ENCODE data around the gene MED10. TPM values are rescaled to one million over a fixed set of nuclear protein-coding genes. Genes with fewer than 3 reads are reported as not detected.

The MED10 gene
- total and polyA plus RNA-seq, 9 of the 15 experiments (the other 6 are each of a cell fraction or from before 2014, with no cell fraction given) = 23.8 to 83.4 (median 58.8) TPM

- Histone ChIP-seq H3K4me3 (no peak overlapping the region), H4K20me1 (replicated peaks; ENCODE audit: control insufficient read depth, insufficient read depth, low read length) (no peaks in the 10 kb centered on the region), H3K79me2 (ENCODE audit: control insufficient read depth, insufficient read depth, low read length) (no peaks in the 10 kb centered on the region), H2AFZ (ENCODE audit: low read depth, low read length) (no peak overlapping the region), H3K36me3 (ENCODE audit: control insufficient read depth, insufficient read depth, low read length) (no peaks in the 10 kb centered on the region), H3K9ac (ENCODE audit: insufficient read depth in 1 of 2, low read depth in 2 of 2, low read length in 2 of 2) (no peak overlapping the region), H3K9me1 (ENCODE audit: control insufficient read depth, insufficient read depth, low read length) (no peaks in the 10 kb centered on the region), H3K4me1 (replicated peaks in 1 of 2; ENCODE audit: control insufficient read depth in 2 of 2, insufficient read depth in 2 of 2, low read length in 2 of 2) (no peaks in the 10 kb centered on the region), H3K9me3 (replicated peaks; ENCODE audit: control insufficient read depth, insufficient read depth, low read depth, low read length) (no peaks in the 10 kb centered on the region), H3K27me3 (ENCODE audit: control insufficient read depth in 2 of 2, insufficient read depth in 2 of 2, low read length in 2 of 2) (peaks cover 0 to 2% of the 10 kb centered on the region in 2 experiments; a peak in 1 of 5 replicates), H3K27ac (ENCODE audit: extremely low read depth, low read depth, low read length) (no peak overlapping the region), H3K4me2 (ENCODE audit: insufficient read depth, low read length) (no peak overlapping the region)
- in situ Hi-C loops (cut with MboI) (no loop called here), intact Hi-C loops (cut with micrococcal nuclease) (no loop called here)
- WGBS (ENCODE audit: insufficient coverage, low coverage, missing lambda C conversion rate) = 14% methylated on average over 3 of the region's 3 CpGs
- POLR2A ChIA-PET = interaction anchor here (1.0 kb wide), 1 partner anchor 14 kb away, joined by 4 read pairs; no protein-coding TSS in a partner anchor
- no TSS peak for BruUV-seq (replicated peaks)
- FAIRE-seq (peak; percentile 89), DNase-seq (ENCODE audit: extremely low read depth in 1 of 4, low spot score in 3 of 4) (peak; percentile 44 to 56 (median 52)), ATAC-seq (peak; percentile 68)
- CTCF ChIA-PET (ENCODE audit: low intra/inter-chr PET ratio) = no interaction called here
- peak; percentile 84; the same call in 1 of the 2 replicates for TF ChIP-seq PRMT5 (CRISPR knock-in tag; IDR thresholded peaks at IDR 0.05)
- no peak for TF ChIP-seq ZNF165 (CRISPR knock-in tag; IDR thresholded peaks at IDR 0.05; ENCODE audit: borderline replicate concordance)
- TF ChIP-seq ZNF311 (CRISPR knock-in tag; IDR thresholded peaks at IDR 0.05) = no peak
- peak; percentile 79 for TF ChIP-seq TEAD2 (tag; IDR thresholded peaks at IDR 0.05)
- TF ChIP-seq ARHGAP35 (IDR thresholded peaks at IDR 0.05; ENCODE audit: partially characterized antibody) = no peak
- no peak for TF ChIP-seq MEF2D (tag; conservative IDR thresholded peaks at IDR 0.05; ENCODE audit: low read depth)
- TF ChIP-seq RCOR1 (IDR thresholded peaks at IDR 0.05; ENCODE audit: borderline replicate concordance in 1 of 2, low read depth in 2 of 2, low read length in 2 of 2) = peak in 1 of 2 experiments; percentile 49; a peak in 1 of 4 replicates
- no peak for TF ChIP-seq KDM5B (IDR thresholded peaks at IDR 0.05; ENCODE audit: insufficient replicate concordance, low read depth, low read length)
- TF ChIP-seq JUND (IDR thresholded peaks at IDR 0.05; ENCODE audit: borderline replicate concordance, low read depth, low read length) = no peak
- no peak for TF ChIP-seq JUND (tag; IDR thresholded peaks at IDR 0.05; ENCODE audit: borderline replicate concordance, low read depth, low read length)
- no peak for TF ChIP-seq CTCFL (IDR thresholded peaks at IDR 0.05; ENCODE audit: borderline replicate concordance, insufficient read depth, low read depth, low read length, poor library complexity, severe bottlenecking)
- TF ChIP-seq ZBTB5 (IDR thresholded peaks at IDR 0.05) = no peak
- peak in 1 of 2 experiments; percentile 83 for TF ChIP-seq AFF1 (IDR thresholded peaks at IDR 0.05; ENCODE audit: low read depth in 1 of 2, partially characterized antibody in 2 of 2)
These were observed 50.2 kb downstream of the MED10 start for GRCh38 chr5:6328173-6328572.

All from K562 (cell line).